OCI-LY1 (cell line): Measurements from ENCODE around the gene SP6.

Source experiments
- H2AFZ ChIP-seq: fragments of 200-600 bp; sonication (generic), shearing (Covaris generic); 2 replicates; pipeline ENCODE4 v1.6.0; 2014; ENCODE audit warnings: antibody characterized with exemption, mild to moderate bottlenecking, low read length
- H3F3A ChIP-seq: fragments of 200-600 bp; sonication (generic), shearing (Covaris generic); 2 replicates; pipeline ENCODE4 v1.6.0; 2014; ENCODE audit warnings: mild to moderate bottlenecking, antibody characterized with exemption, low read length, moderate library complexity; ENCODE audit not compliant: insufficient read depth
- H3K27ac ChIP-seq: fragments of 200-600 bp; sonication (generic); 2 replicates; pipeline ENCODE4 v1.5.1; 2014; ENCODE audit warnings: low read length, mixed run types, mild to moderate bottlenecking, low read depth; ENCODE audit not compliant: poor library complexity, severe bottlenecking
- H3K27me3 ChIP-seq: fragments of 200-600 bp; sonication (generic); 2 replicates; pipeline ENCODE4 v1.6.0; 2014; ENCODE audit warnings: antibody characterized with exemption, mild to moderate bottlenecking, low read length, moderate library complexity; ENCODE audit not compliant: insufficient read depth
- H3K36me3 ChIP-seq: fragments of 200-600 bp; sonication (generic); 2 replicates; pipeline ENCODE4 v1.6.1; 2014; ENCODE audit warnings: mild to moderate bottlenecking, antibody characterized with exemption, low read length, moderate library complexity, mixed read lengths; ENCODE audit not compliant: insufficient read depth
- H3K4me1 ChIP-seq: fragments of 200-600 bp; sonication (generic); 2 replicates; pipeline ENCODE4 v1.5.1; 2014; ENCODE audit warnings: mild to moderate bottlenecking, low read length, moderate library complexity; ENCODE audit not compliant: insufficient read depth, severe bottlenecking
- H3K4me2 ChIP-seq: fragments of 200-600 bp; sonication (generic), shearing (Covaris generic); 2 replicates; pipeline ENCODE4 v1.6.1; 2014; ENCODE audit warnings: low read length
- H3K4me3 ChIP-seq: fragments of 200-600 bp; sonication (generic); 2 replicates; pipeline ENCODE4 v1.5.1; 2014; ENCODE audit warnings: low read length, low read depth, mild to moderate bottlenecking, mixed read lengths; ENCODE audit not compliant: poor library complexity, severe bottlenecking
- H3K79me2 ChIP-seq: fragments of 200-600 bp; shearing (Covaris generic); 2 replicates; pipeline ENCODE4 v1.6.1; 2016; ENCODE audit warnings: mixed run types, low read length, mixed read lengths; ENCODE audit not compliant: insufficient read depth
- H3K9ac ChIP-seq: fragments of 200-600 bp; sonication (generic), shearing (Covaris generic); 2 replicates; pipeline ENCODE4 v1.6.1; 2014; ENCODE audit warnings: mild to moderate bottlenecking, low read length, mixed read lengths
- H3K9me2 ChIP-seq: fragments of 200-600 bp; sonication (generic), shearing (Covaris generic); 2 replicates; pipeline ENCODE4 v1.6.1; 2014; ENCODE audit warnings: low read depth, mild to moderate bottlenecking, low read length, mixed read lengths
- H3K9me3 ChIP-seq: fragments of 200-600 bp; shearing (Covaris generic); 2 replicates; pipeline ENCODE4 v1.6.1; 2014; ENCODE audit warnings: low read length, mixed read lengths
- H4K20me1 ChIP-seq: fragments of 200-600 bp; sonication (generic), shearing (Covaris generic); 2 replicates; pipeline ENCODE4 v1.6.0; 2016; ENCODE audit warnings: mild to moderate bottlenecking, low read length; ENCODE audit not compliant: insufficient read depth
- CTCF ChIP-seq: fragments of 200-600 bp; sonication (generic), shearing (Covaris generic); IDR thresholded peaks from 2 replicates; pipeline ENCODE4 v1.5.1; 2017; ENCODE audit warnings: mild to moderate bottlenecking, antibody characterized with exemption, low read length, moderate library complexity, mixed read lengths
- EZH2 ChIP-seq: fragments of 200-600 bp; sonication (generic), shearing (Covaris generic); IDR thresholded peaks from 2 replicates; pipeline ENCODE4 v1.8.0; 2017; ENCODE audit warnings: borderline replicate concordance, mixed run types, mild to moderate bottlenecking, antibody characterized with exemption, low read length, moderate library complexity, mixed read lengths

SP6 gene

DNA sequence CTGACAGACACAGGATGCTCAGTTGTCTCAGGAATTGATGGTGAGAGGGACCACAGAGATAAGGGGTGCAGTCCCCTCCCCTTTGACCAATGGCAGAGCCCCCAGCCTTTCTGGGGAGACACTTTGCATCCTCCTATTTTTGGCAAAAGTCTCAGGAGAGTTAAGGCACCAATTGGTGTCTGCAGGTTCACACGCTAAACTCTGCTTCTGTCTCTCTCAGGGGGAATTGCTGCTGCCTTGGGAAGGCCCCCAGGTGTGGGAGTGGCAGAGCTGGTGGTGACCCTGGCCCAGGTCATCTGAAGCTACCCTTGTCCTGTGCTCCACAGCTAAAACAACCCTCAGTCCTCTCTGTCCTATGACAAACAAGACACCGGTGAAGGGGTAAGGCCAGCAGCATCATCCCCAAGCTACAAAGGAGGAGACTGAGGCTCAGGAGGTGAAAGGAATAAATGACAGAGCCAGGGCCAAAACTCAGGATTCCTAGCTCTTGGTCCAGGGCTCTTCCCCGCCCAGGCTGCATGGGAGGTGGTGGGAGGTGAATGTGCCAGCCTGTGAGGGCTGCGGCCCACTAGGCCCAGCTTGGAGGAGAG is 49.7 kb downstream of the SP6 start:
- no peaks in the 10 kb centered on the region for H3K36me3 ChIP-seq
- no peak overlapping the region for H3K4me2 ChIP-seq
- no peaks in the 10 kb centered on the region for H3K9me3 ChIP-seq
- H3K9me2 ChIP-seq = no peaks in the 10 kb centered on the region
- H3K4me3 ChIP-seq = no peak overlapping the region
- H3F3A ChIP-seq = no peaks in the 10 kb centered on the region
- no peak for TF ChIP-seq EZH2
- no peak for TF ChIP-seq CTCF
- no peak overlapping the region for H2AFZ ChIP-seq
- H4K20me1 ChIP-seq = no peaks in the 10 kb centered on the region
- H3K27ac ChIP-seq = no peak overlapping the region
- no peaks in the 10 kb centered on the region for H3K27me3 ChIP-seq
- no peaks in the 10 kb centered on the region for H3K4me1 ChIP-seq
- no peak overlapping the region for H3K9ac ChIP-seq
- H3K79me2 ChIP-seq = no peaks in the 10 kb centered on the region

GRCh38 chr17:47800686-47801085 is 50.3 kb downstream of the SP6 start:
- H3K9ac ChIP-seq = no peak overlapping the region
- H3K9me3 ChIP-seq = no peaks in the 10 kb centered on the region
- TF ChIP-seq EZH2 = no peak
- no peak for TF ChIP-seq CTCF
- no peaks in the 10 kb centered on the region for H4K20me1 ChIP-seq
- H3K36me3 ChIP-seq = no peaks in the 10 kb centered on the region
- no peak overlapping the region for H3K4me2 ChIP-seq
- H3K27ac ChIP-seq = no peak overlapping the region
- no peak overlapping the region for H2AFZ ChIP-seq
- H3F3A ChIP-seq = no peaks in the 10 kb centered on the region
- H3K79me2 ChIP-seq = no peaks in the 10 kb centered on the region
- no peaks in the 10 kb centered on the region for H3K4me1 ChIP-seq
- no peaks in the 10 kb centered on the region for H3K9me2 ChIP-seq
- H3K27me3 ChIP-seq = no peaks in the 10 kb centered on the region
- no peak overlapping the region for H3K4me3 ChIP-seq

GRCh38 chr17:47797797-47798196 is 53.2 kb downstream of the SP6 start:
- Histone ChIP-seq H3K27ac (no peak overlapping the region), H3K4me3 (no peak overlapping the region), H3K9ac (no peak overlapping the region), H3K36me3 (no peaks in the 10 kb centered on the region), H3K4me1 (no peaks in the 10 kb centered on the region), H3K79me2 (no peaks in the 10 kb centered on the region), H2AFZ (no peak overlapping the region), H3K4me2 (no peak overlapping the region), H3K9me2 (no peaks in the 10 kb centered on the region), H4K20me1 (no peaks in the 10 kb centered on the region), H3F3A (no peaks in the 10 kb centered on the region), H3K9me3 (no peaks in the 10 kb centered on the region), H3K27me3 (0 out of 2 replicates have a peak, but pooled peaks cover under 1% of the 10 kb centered on the region)
- no peak for TF ChIP-seq EZH2
- TF ChIP-seq CTCF = no peak
